Bladder microvascular endothelial cell (primary cell): Measurements from ENCODE around the gene MYBL2. TPM values are rescaled to one million over a fixed set of nuclear protein-coding genes. Genes with fewer than 3 reads are reported as not detected.

Experiments
- total RNA-seq: library from RNA; depleted of rRNA; stranded (reverse); fragments of >200 nt; gene quantifications from 2 replicates; pipeline ENCODE4 v1.2.3, GENCODE V29; 2014

The MYBL2 gene
- total RNA-seq = 15.2 and 17.3 TPM in 2 replicates

DNA sequence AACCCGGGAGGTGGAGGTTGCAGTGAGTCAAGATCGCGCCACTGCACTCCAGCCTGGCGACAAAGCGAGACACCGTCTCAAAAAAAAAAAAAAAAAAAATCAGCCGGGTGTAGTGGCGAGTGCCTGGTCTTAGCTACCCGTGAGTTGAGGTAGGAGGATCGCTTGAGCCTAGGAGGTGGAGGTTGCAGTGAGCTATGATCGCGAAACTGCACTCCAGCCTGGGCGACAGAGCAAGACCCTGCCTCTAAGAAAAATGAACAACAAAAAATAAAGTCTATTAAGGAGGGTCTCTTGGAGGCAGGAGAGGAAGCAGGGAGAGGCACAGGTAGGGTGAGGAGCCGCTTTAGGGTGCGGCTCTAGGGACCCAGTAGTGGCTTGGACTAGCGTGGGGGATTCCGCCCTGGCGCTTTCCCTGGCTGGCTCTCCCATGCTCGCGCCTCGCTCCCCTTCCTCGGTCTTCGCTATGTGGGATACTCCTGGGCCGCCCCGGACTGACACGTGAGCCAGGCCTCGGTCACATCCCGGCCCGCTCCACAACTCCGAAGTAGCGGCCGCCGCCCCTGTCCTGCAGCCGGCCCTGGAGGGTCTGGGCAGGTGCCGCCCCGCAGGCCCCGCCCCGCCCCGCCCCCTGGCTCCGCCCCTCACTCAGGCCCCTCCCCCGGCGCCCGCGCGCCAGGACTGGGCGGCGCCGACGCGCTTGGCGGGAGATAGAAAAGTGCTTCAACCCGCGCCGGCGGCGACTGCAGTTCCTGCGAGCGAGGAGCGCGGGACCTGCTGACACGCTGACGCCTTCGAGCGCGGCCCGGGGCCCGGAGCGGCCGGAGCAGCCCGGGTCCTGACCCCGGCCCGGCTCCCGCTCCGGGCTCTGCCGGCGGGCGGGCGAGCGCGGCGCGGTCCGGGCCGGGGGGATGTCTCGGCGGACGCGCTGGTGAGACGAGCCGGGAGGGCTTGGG is at the start of gene MYBL2:
TSS of gene MYBL2 (plus strand) at position 739 of the 953 bp plus-strand sequence. CDS start at position 909, 170 bp downstream.

DNA sequence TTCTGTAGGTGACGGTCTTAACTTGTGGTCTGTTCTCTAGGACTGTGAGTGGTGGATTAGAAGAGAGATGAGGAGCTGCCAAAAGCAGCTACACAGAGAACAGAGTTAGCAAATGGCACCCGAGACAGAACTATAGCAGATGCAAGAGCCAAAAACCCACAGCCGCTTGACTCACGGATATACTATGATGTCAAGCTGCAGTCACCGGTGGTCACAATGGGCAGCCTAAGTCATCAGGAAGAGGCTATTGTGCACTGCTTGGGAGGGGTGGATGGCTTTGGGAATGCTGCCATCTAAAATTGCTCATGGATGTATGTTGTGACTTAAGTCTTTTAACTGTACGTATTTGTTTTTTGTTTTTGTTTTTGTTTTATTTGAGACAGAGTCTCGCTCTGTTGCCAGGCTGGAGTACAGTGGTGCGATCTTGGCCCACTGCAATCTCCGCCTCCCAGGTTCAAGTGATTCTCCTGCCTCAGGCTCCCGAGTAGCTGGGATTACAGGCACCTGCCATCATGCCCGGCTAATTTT is 60.0 kb downstream of the MYBL2 start, which contains the start of gene GTSF1L:
TSS of gene GTSF1L (minus strand) at position 192 of the 528 bp plus-strand sequence. CDS start 308 bp downstream, outside the sequence.

Other genes starting within 250 kb of the MYBL2 start
- 31.9 and 51.6 TPM in 2 replicates for gene SRSF6, start 209.2 kb upstream of the MYBL2 start, total RNA-seq
- 1.5 and 5.0 TPM in 2 replicates for gene L3MBTL1, start 159.4 kb upstream of the MYBL2 start, total RNA-seq
- under 0.01 and 0.31 TPM in 2 replicates for gene SGK2, start 108.1 kb upstream of the MYBL2 start, total RNA-seq
- 25.6 and 29.0 TPM in 2 replicates for gene IFT52, start 76.2 kb upstream of the MYBL2 start, total RNA-seq
- not detected in 2 replicates for gene GTSF1L, start 59.9 kb downstream of the MYBL2 start, total RNA-seq
- 0.97 and 1.7 TPM in 2 replicates for gene TOX2, start 247.7 kb downstream of the MYBL2 start, total RNA-seq